CD14-positive monocyte (primary cell): ENCODE data around the gene GLIS2. TPM values are rescaled to one million over a fixed set of nuclear protein-coding genes. Genes with fewer than 3 reads are reported as not detected.

Experiments used
- DNase-seq, 3 donors: peaks; one replicate each; pipeline ENCODE4 v3.0.0-alpha.2; 2011 to 2022
- H2AFZ ChIP-seq: 2 replicates; pipeline ENCODE4 v1.6.0; 2012; ENCODE audit warnings: mild to moderate bottlenecking, low read depth, low read length, inconsistent platforms; ENCODE audit not compliant: insufficient read depth, poor library complexity, severe bottlenecking
- H3K27ac ChIP-seq, 2 donors: 1 replicate in 1 of 2; 2 replicates in 1 of 2; pipeline ENCODE4 v1.5.1; 2012 to 2013; ENCODE audit warnings: low read length in 2 of 2, control low read depth in 1 of 2, inconsistent platforms in 1 of 2, low read depth in 1 of 2, mild to moderate bottlenecking in 1 of 2
- H3K27me3 ChIP-seq, 2 donors: one replicate each; pipeline versions ENCODE4 v1.6.0 to v1.6.1; 2011 to 2013; ENCODE audit warnings: low read length in 2 of 2; ENCODE audit not compliant: control insufficient read depth in 2 of 2, insufficient read depth in 2 of 2
- H3K36me3 ChIP-seq, 2 donors: replicated peaks in 1 of 2; 1 replicate in 1 of 2; 2 replicates in 1 of 2; pipeline versions ENCODE4 v1.5.1 to v1.6.1; 2012 to 2013; ENCODE audit warnings: low read length in 2 of 2, control low read depth in 1 of 2, inconsistent platforms in 1 of 2, mild to moderate bottlenecking in 1 of 2; ENCODE audit not compliant: insufficient read depth in 2 of 2, control insufficient read depth in 1 of 2
- H3K4me1 ChIP-seq, 2 donors: 1 replicate in 1 of 2; 2 replicates in 1 of 2; pipeline versions ENCODE4 v1.5.1 to v1.6.1; 2012 to 2013; ENCODE audit warnings: low read length in 2 of 2, control low read depth in 1 of 2, inconsistent platforms in 1 of 2, mild to moderate bottlenecking in 1 of 2, moderate library complexity in 1 of 2; ENCODE audit not compliant: insufficient read depth in 2 of 2, control insufficient read depth in 1 of 2
- H3K4me2 ChIP-seq: replicated peaks from 2 replicates; pipeline ENCODE3; 2012; ENCODE audit warnings: low read length, moderate library complexity, mild to moderate bottlenecking; ENCODE audit not compliant: poor library complexity, severe bottlenecking; ENCODE audit errors: extremely low read depth
- H3K4me3 ChIP-seq, 3 experiments: fragments of 200-600 bp in 1 of 3; sonication (generic) in 1 of 3; replicated peaks in 1 of 3; 1 replicate in 2 of 3; 2 replicates in 1 of 3; pipeline ENCODE4 v1.5.1; 2011 to 2013; ENCODE audit warnings: low read length in 3 of 3, mild to moderate bottlenecking in 3 of 3, control low read depth in 2 of 3, low read depth in 2 of 3, inconsistent platforms in 1 of 3, moderate library complexity in 1 of 3
- H3K79me2 ChIP-seq: 2 replicates; pipeline ENCODE4 v1.6.0; 2012; ENCODE audit warnings: mild to moderate bottlenecking, control low read depth, inconsistent platforms, low read length, moderate library complexity; ENCODE audit not compliant: insufficient read depth
- H3K9ac ChIP-seq: 2 replicates; pipeline ENCODE4 v1.6.0; 2017; ENCODE audit warnings: low read length, mild to moderate bottlenecking; ENCODE audit not compliant: insufficient read depth, poor library complexity, severe bottlenecking
- H3K9me3 ChIP-seq, 2 donors: replicated peaks in 1 of 2; 1 replicate in 1 of 2; 2 replicates in 1 of 2; pipeline versions ENCODE4 v1.5.1 to v1.6.1; 2012 to 2013; ENCODE audit warnings: low read length in 2 of 2, control low read depth in 1 of 2; ENCODE audit not compliant: control insufficient read depth in 1 of 2, insufficient read depth in 1 of 2
- H4K20me1 ChIP-seq: 2 replicates; pipeline ENCODE4 v1.6.0; 2012; ENCODE audit warnings: mild to moderate bottlenecking, low read length, control low read depth, moderate library complexity; ENCODE audit not compliant: insufficient read depth
- H3K27ac Mint-ChIP-seq, 7 donors: one replicate each; pipeline ENCODE4 v1.8.0; 2020; ENCODE audit warnings: mild to moderate bottlenecking in 7 of 7, mixed read lengths in 7 of 7, moderate library complexity in 6 of 7, inconsistent platforms in 2 of 7
- H3K27me3 Mint-ChIP-seq, 3 donors: one replicate each; pipeline ENCODE4 v1.8.0; 2021 to 2022; ENCODE audit warnings: low read depth in 3 of 3, mild to moderate bottlenecking in 3 of 3, mixed read lengths in 3 of 3, moderate library complexity in 3 of 3, inconsistent platforms in 1 of 3
- H3K36me3 Mint-ChIP-seq, 2 donors: one replicate each; pipeline ENCODE4 v1.8.0; 2020; ENCODE audit warnings: mixed read lengths in 2 of 2, inconsistent platforms in 1 of 2, mild to moderate bottlenecking in 1 of 2
- H3K4me1 Mint-ChIP-seq: one replicate; pipeline ENCODE4 v1.8.0; 2020; ENCODE audit warnings: mild to moderate bottlenecking, mixed read lengths
- H3K4me3 Mint-ChIP-seq, 2 donors: one replicate each; pipeline ENCODE4 v1.8.0; 2020; ENCODE audit warnings: mild to moderate bottlenecking in 2 of 2, mixed read lengths in 2 of 2, moderate library complexity in 1 of 2
- H3K9me3 Mint-ChIP-seq, 7 donors: one replicate each; pipeline ENCODE4 v1.8.0; 2020 to 2022; ENCODE audit warnings: mixed read lengths in 7 of 7, mild to moderate bottlenecking in 6 of 7, moderate library complexity in 6 of 7, inconsistent platforms in 2 of 7
- CTCF ChIP-seq: fragments of 200-600 bp; IDR thresholded peaks from one replicate; pipeline ENCODE4 v1.8.0; 2022; ENCODE audit warnings: antibody characterized with exemption, mild to moderate bottlenecking
- WGBS: methylation state at CpG from one replicate; pipeline ENCODE4 v1.1.5; 2013; ENCODE audit warnings: missing lambda C conversion rate; ENCODE audit not compliant: insufficient coverage; 5-methylcytosine and 5-hydroxymethylcytosine counted together
- intact Hi-C, 2 donors: fragments of 100-400 bp; cut with micrococcal nuclease; formaldehyde crosslinking; loops; one replicate each; pipeline versions ENCODE4 v1.15.0 to v1.15.1; 2023
- polyA plus RNA-seq, 3 donors: library from polyadenylated mRNA; depleted of rRNA in 1 of 3; unstranded in 2 of 3; stranded (reverse) in 1 of 3; fragments of 300-500 nt in 2 of 3; fragments of >200 nt in 1 of 3; fragmentation: Illumina TruSeq in 2 of 3; gene quantifications; 1 replicate in 2 of 3; 2 replicates in 1 of 3; pipeline ENCODE4 v1.2.3, GENCODE V29; 2012 to 2021

GLIS2 gene
- polyA plus RNA-seq, 3 donors, result 0.03 TPM; not detected in 2

- Histone ChIP-seq H3K9ac (no peak overlapping the region), H3K36me3 (no peaks in the 10 kb centered on the region), H4K20me1 (no peaks in the 10 kb centered on the region), H3K4me1 (peaks cover 20 to 25% of the 10 kb centered on the region in 2 donors), H3K79me2 (no peaks in the 10 kb centered on the region), H3K27me3 (peaks cover 0 to 18% of the 10 kb centered on the region in 2 donors), H3K4me3 (no peak overlapping the region), H3K9me3 (no peaks in the 10 kb centered on the region), H3K27ac (no peak overlapping the region), H2AFZ (no peak overlapping the region), H3K4me2 (no peak overlapping the region)
- intact Hi-C loops, result no loop called here
- no peak for DNase-seq
- Mint-ChIP-seq H3K4me1 (peaks cover 13% of the 10 kb centered on the region), H3K27me3 (peaks cover 8 to 43% (median 22%) of the 10 kb centered on the region in 3 donors), H3K9me3 (no peaks in the 10 kb centered on the region), H3K27ac (no peak overlapping the region), H3K4me3 (no peak overlapping the region), H3K36me3 (no peaks in the 10 kb centered on the region)
- no peak for TF ChIP-seq CTCF
- WGBS, result 93% methylated on average over 6 of the region's 12 CpGs
Observed at GRCh38 chr16:4323845-4324488, 8.1 kb downstream of the GLIS2 start.

DNA sequence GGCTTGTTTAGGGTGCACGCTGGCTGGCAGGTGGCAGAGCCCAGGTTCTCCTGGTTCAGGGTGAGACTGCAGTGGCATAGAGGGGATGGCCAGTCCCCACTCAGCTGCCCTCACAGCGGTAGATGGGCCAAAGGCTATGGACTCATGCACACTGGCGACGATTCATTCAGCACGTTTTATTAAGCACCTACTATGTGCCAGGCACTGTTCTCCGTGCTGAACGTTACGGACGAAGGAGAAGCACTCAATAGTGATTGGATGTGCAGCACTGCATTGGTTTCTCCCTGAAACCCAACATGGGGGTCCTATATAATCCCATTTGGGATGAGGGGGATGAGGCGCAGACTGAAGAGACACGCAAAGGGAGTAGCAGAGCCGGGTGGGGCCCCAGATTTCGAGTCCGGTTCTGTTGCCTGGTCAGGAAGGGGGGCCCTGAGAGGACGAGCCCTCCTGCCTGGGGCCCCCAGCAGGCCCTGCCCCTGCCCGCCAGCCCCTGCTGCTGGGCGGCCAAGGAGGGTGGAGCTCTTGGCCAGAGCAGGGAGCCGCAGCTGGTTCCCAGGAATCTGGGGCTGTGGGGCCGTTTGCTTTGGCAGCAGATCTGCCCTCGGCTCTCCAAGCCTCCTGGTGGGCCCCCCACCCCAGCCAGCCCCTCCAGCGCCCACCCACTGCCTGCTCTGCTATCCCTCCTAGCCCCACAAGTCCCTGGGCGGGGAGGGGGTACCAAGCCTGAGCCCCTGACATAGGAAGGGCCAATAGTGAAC, 8.8 kb downstream of the GLIS2 start:
- Histone ChIP-seq H3K27ac (no peak overlapping the region), H3K4me1 (peaks cover 20 to 26% of the 10 kb centered on the region in 2 donors), H4K20me1 (no peaks in the 10 kb centered on the region), H3K27me3 (peaks cover 0 to 15% of the 10 kb centered on the region in 2 donors), H3K9ac (no peak overlapping the region), H3K79me2 (no peaks in the 10 kb centered on the region), H3K36me3 (no peaks in the 10 kb centered on the region), H3K4me2 (no peak overlapping the region), H3K4me3 (no peak overlapping the region), H2AFZ (no peak overlapping the region), H3K9me3 (no peaks in the 10 kb centered on the region)
- no peaks in the 10 kb centered on the region for H3K9me3 Mint-ChIP-seq
- intact Hi-C loops, result loop anchor here in 1 of 2 donors (5.0 kb wide), 1 partner anchor 37 kb away; no protein-coding TSS in a partner anchor
- H3K4me1 Mint-ChIP-seq, result peaks cover 13% of the 10 kb centered on the region
- H3K27ac Mint-ChIP-seq, result peak overlapping the region in 1 of 7 donors; percentile 71
- TF ChIP-seq CTCF, result no peak
- H3K4me3 Mint-ChIP-seq, result no peak overlapping the region
- H3K27me3 Mint-ChIP-seq, result peaks cover 10 to 41% (median 26%) of the 10 kb centered on the region in 3 donors
- H3K36me3 Mint-ChIP-seq, result no peaks in the 10 kb centered on the region
- DNase-seq, result no peak
- 93% methylated on average over 18 of the region's 22 CpGs for WGBS
